Measurements from ENCODE around the gene ZDHHC14. TPM values are rescaled to one million over a fixed set of nuclear protein-coding genes. Genes with fewer than 3 reads are reported as not detected.

Gene ZDHHC14
- total RNA-seq, 1 donor from 2014 or later: 9.3 TPM

DNA sequence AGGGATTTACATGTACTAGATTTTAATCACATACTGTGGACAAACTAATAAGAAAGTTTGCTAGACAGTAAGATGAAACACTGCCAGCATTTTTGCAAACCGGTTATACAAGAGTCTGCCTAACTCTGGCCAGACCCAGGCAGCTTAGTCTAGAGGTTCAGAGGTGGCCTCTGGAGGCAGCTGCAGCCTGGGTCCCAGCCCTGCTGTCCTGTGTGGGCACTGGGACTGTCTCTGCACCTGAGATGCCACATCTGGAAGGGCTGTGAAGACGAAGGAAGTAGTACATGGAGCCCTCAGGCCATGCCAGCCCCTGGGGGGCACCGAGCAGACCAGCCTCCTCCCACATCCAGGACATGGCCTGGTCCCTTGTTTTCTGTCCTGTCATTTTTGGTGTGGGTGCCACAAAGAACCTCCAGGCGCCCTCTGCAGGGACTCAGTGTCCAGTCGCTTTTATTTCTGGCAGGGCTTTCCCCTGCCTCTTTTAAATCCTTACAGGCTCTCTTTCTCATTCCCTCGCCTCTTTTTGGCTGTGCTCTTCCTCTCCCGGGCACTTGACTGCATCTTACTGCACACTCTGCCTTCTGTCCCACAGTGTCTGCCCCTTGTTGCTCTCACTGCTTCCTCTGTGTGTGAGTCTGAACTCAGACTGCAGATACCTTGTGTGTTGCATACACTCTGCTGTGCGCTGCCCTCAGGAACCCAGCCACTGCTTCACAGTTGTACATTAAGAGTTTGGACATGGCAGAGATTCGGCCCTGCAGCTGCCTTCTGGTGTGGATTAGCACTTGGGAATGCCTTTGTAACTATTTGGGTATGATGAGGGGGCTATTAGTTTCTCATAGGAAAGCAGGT is 216.7 kb downstream of the ZDHHC14 start:
- peak overlapping the region; percentile 3 for H3K27ac ChIP-seq
- H3K4me3 ChIP-seq: no peak overlapping the region
- intact Hi-C loops (cut with DNase I): no loop called here

GRCh38 chr6:157599191-157599590 is 218.2 kb downstream of the ZDHHC14 start:
- Histone ChIP-seq H3K36me3 (no peaks in the 10 kb centered on the region), H3K4me3 (no peak overlapping the region), H3K27ac (no peak overlapping the region), H3K9me3 (no peaks in the 10 kb centered on the region), H3K27me3 (ENCODE audit: low read depth) (no peaks in the 10 kb centered on the region), H3K4me1 (peaks cover 18% of the 10 kb centered on the region)
- intact Hi-C loops (cut with DNase I): no loop called here
- DNase-seq: no peak
- no peak for TF ChIP-seq CTCF (IDR thresholded peaks at IDR 0.05)
- ATAC-seq: no peak

More for the DNA sequence above, 216.7 kb downstream of the ZDHHC14 start:
- Histone ChIP-seq H3K4me1 (peaks cover 18% of the 10 kb centered on the region), H3K36me3 (no peaks in the 10 kb centered on the region), H3K27me3 (ENCODE audit: low read depth) (no peaks in the 10 kb centered on the region), H3K9me3 (no peaks in the 10 kb centered on the region)
- peak; percentile 52 for TF ChIP-seq CTCF (IDR thresholded peaks at IDR 0.05)
- ATAC-seq (peak; percentile 61 to 74), DNase-seq (no peak)

GRCh38 chr6:157600807-157601206 is 219.8 kb downstream of the ZDHHC14 start:
- Histone ChIP-seq H3K9me3 (no peaks in the 10 kb centered on the region), H3K4me1 (peaks cover 15% of the 10 kb centered on the region), H3K4me3 (no peak overlapping the region), H3K36me3 (no peaks in the 10 kb centered on the region), H3K27ac (no peak overlapping the region), H3K27me3 (ENCODE audit: low read depth) (no peaks in the 10 kb centered on the region)
- intact Hi-C loops (cut with DNase I): no loop called here
- ATAC-seq (no peak), DNase-seq (no peak)
- TF ChIP-seq CTCF (IDR thresholded peaks at IDR 0.05): no peak

- no peaks in the 10 kb centered on the region for H3K9me3 ChIP-seq
- peak; percentile 80 to 88 for ATAC-seq
- H3K27me3 ChIP-seq (ENCODE audit: low read depth): no peaks in the 10 kb centered on the region
- intact Hi-C loops (cut with DNase I): no loop called here
- DNase-seq: no peak
- no peak for TF ChIP-seq CTCF (IDR thresholded peaks at IDR 0.05)
- no peak overlapping the region for H3K4me3 ChIP-seq
- no peak overlapping the region for H3K27ac ChIP-seq
- H3K36me3 ChIP-seq: no peaks in the 10 kb centered on the region
- peaks cover 6% of the 10 kb centered on the region for H3K4me1 ChIP-seq
Observed at GRCh38 chr6:157602521-157603295, 221.7 kb downstream of the ZDHHC14 start.

- ATAC-seq: peak; percentile 60 to 70
Observed at GRCh38 chr6:157603314-157603940, 222.4 kb downstream of the ZDHHC14 start.

More at GRCh38 chr6:157603314-157603940, 222.4 kb downstream of the ZDHHC14 start:
- Histone ChIP-seq H3K27me3 (ENCODE audit: low read depth) (no peaks in the 10 kb centered on the region), H3K9me3 (no peaks in the 10 kb centered on the region), H3K4me3 (no peak overlapping the region), H3K4me1 (no peaks in the 10 kb centered on the region), H3K27ac (no peak overlapping the region), H3K36me3 (no peaks in the 10 kb centered on the region)
- no peak for TF ChIP-seq CTCF (IDR thresholded peaks at IDR 0.05)
- intact Hi-C loops (cut with DNase I): no loop called here
- no peak for DNase-seq
